ENCODE results near the gene OR51M1.

GRCh38 chr11:5335170-5335569 is 48.4 kb upstream of the OR51M1 start:
- TF ChIP-seq CTCF (IDR thresholded peaks at IDR 0.05) (no peak), POLR2AphosphoS5 (IDR thresholded peaks at IDR 0.05; ENCODE audit: insufficient read depth in 1 of 2, low read depth in 1 of 2) (no peak), POLR2A (IDR thresholded peaks at IDR 0.05) (no peak)
